Islet precursor cell (in vitro differentiated cells): ENCODE data around the gene MYO18A.
"Not testable (repeated sequence)": the region's sequence is repeated elsewhere in the genome, so short reads cannot be mapped to it uniquely, and the experiment has no call there.

Experiments
- DNase-seq: peaks from one replicate; pipeline ENCODE4 v3.0.0-alpha.2; 2018

Gene MYO18A

DNA sequence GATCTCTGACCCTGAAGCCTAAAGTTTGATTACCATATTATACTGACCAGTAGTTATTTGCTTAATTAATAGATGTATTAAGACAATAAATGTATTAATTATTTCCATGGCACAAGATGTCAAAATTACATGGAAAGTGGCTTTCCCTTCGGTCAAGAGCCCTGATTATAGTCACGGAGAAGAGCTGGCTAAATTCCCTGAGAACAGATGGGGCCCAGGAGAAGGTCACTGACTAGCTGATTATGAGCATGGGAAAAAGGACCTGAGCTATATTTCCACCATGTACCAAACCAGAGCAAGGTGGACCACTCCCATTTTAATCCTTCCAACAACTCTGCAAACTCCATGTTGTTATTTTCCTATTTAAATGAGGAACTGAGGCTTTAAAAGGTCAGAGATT is 12.9 kb upstream of the MYO18A start:
- no peak for DNase-seq

DNA sequence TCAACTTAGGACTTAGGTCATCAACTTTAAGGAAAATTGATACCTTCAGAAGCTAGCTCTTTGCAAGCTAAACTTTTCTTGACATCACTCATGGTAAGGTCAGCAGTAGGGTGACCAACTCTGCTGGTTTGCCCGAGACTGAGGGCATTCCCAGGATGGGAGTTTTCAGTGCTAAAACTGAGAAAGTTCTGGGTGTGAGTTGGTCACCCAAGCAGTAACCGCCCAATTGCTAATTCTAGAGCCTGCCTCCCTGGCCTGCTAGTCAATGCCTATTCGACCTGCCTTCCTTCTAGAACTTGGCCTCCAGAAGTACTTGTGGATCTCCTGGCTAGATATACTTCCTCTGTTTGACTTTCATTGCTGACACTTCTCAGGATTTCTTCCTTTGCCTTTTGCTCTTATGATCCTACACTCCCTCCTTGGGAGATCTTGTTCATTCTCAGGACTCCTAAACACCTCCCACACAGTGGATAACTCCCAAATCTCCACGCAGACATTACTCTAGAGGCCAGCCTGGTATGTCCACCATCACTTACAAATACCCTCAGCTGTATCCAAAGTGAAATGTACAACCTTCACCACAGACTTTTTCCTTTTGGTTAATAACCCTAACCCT is 10.5 kb upstream of the MYO18A start:
- no peak for DNase-seq

DNA sequence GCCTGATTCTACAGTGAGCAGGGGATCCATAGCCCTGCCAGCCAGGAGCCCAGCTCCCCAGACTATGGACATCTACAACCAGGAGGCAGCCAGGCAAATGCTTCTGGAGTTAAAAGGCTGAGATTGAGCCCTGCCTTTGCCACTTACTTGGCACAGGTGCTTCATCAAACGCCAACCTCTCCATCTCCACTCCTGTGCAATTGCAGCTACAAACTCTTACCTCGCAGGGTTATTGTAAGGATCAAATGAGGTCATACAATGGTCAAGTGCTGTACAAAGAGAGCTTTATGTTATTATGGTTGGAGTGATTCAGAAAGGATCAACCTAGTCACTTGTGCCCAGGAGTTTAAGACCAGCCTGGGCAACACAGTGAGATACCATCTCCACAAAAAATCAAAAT is 9.8 kb upstream of the MYO18A start:
- DNase-seq = no peak

DNA sequence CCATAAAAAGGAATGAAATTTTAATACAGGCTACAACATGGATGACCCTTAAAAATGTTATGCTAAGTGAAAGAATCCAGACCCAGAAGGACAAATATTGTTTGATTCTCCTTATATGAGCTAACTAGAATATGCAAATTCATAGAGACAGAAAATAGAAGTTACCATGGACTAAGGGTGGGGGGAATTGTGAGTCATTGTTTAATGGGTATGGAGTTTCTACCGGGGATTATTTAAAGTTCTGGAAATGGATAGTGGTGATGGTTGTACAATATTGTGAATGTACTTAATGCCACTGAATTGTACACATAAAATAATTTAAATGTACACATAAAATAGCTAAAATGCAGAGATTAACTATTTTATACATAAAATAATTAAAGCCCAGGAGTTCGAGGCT is 9.2 kb upstream of the MYO18A start:
- no peak for DNase-seq

DNA sequence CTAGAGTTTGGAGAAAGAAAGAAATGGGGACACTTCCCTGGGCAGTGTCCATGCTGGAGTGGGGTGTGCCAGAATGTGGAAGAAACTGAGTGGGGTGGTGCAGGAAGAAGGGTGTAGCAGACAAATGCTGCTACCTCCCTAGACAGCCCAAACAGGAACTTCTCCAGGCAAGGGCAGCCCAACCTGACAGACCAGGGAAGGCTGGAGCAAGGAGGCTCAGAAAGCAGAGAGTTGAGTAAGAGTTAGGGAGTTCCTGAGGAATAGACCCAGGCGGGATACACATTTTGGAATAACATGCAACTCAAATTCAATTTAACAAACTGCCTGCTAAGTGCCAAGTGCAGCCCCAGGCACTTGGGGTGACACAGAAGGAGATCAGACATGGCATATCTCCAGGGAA is 1.0 kb upstream of the MYO18A start:
- no peak for DNase-seq

DNA sequence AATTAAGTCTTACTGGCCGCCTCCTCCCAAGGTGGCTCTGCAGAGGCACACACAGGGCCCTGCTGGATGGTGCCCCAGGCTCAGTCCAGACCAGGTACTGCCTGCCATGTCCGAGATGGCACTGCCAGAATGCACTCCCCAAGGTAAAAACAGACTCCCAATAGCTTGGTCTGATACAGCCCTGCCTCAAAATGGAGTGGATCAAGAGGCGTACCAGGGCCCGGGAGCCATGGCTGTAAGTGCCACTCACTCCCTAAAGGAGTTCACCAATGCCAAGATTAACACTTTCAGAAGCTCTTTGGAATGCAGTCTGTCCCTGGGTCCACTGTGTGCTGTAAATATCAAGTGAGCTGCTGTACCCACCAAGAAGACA is 576 bp upstream of the MYO18A start:
- no peak for DNase-seq

DNA sequence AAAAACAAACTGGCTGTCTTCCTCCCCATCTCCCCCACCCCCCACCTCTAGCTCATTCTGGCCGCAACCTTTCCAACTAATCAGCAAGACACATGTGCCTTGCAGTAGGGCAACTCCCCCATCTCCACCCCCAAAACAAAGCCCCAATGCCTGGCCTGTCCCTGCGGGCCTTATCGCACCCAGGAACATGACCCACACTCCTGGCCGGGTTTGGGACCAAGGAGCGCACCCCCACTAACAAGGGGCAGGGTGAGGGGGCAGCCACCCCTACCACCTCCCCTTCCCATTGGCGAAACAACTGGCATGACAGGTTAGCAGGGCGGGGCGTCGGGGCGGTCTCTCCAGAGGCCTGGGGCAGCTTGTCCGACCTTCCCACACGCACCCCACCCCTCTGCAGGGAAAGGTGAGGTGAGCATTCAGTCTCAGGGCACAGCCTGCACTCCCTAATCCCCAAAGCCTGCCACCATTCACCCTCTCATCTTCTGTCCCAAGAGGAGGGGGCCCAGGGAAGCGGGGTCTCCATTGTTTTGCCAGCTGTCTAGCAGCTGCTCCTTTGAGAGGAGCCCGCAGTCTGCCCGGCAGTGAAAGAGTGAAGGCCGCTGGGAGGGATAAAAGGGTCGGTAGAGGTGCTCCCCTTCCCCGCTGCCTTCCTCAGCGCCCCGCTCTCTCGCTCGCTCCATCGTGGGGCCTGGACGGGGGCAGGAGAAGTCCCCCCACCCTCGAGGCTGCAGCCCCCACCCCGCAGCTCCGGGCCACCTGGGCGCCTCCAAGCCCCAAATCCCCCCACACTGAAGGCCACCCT is 765 bp downstream of the MYO18A start:
- DNase-seq = peak; percentile 94

DNA sequence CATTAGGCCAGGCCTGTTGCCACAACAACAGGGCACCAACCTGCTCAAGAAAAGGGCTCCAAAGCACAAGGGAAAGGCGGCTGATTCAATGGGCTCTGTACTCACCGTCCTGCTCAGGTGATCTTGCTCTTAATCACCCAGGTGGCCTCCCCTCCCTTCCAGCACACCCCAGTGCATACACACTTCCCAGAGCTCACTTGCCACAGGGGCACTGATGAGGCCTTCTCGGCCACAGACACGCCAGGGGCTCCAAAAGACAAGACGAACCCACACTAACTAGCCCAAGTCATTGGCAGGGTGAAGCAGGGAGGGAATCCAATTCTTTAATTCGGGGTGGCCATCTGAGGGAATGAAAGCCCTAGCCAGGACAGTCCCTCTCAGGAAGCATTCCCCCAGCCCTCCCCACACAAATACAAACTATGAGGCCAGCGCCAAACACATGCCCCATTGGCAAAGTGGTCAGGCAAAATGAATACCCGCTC is 1.4 kb downstream of the MYO18A start:
- DNase-seq = peak; percentile 72

DNA sequence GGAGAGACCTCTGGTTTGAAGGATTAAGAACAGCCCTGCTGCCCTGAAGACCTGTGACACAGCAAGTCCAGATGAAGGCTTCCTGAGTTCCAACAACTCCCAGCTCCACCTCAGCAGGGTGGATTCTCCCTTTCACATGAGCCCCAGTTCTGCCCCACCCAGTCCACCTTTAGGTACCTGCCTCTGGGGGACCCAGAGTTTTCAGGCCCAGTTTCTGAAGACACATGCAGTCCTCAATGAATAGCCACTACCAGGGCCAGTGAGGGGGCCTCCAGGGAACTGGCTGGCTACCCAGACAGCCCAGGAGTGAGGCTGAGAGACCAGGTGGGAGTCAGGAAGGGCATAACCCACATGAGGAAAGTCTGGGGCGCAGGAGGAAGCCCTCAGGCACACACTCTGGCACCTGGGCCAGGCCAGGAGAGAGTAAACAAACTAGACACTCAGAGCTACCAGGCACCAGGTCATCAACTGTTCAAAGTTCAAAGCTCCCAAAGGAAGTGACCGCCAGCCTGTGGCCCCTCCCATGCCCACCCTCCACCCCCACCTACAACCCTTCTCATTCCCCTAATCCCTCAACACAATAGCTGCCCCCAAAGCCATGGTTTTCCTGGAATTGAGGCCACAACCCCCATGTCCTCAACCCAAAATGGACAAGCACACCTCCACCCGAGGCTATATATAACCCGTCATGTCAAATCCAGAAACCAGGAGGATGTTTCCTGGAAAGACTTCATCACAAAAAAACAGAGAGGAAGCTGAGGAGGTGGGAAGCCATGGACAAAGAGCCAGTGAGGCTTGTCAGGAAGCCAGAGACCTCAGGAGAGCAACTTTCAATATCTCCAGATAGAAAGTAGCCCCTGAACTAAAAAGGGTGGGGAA is 2.1 kb downstream of the MYO18A start:
- peak; percentile 75 for DNase-seq

DNA sequence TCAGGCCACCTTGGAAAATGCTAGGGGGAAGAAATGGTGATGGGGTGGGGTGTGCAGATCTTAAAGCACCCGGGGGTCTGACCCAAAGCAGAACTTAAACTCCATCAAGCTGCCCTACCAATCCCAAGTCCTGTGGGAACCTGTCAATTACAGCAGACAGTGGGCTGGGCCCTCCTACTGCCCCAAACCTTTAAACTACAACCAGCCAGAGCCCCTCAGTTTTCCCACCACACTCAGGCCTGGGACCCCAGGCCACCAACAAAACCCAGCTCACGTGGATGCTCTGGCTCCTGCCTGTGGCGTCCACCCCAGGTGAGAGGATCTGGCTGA is 2.7 kb downstream of the MYO18A start:
- no peak for DNase-seq

DNA sequence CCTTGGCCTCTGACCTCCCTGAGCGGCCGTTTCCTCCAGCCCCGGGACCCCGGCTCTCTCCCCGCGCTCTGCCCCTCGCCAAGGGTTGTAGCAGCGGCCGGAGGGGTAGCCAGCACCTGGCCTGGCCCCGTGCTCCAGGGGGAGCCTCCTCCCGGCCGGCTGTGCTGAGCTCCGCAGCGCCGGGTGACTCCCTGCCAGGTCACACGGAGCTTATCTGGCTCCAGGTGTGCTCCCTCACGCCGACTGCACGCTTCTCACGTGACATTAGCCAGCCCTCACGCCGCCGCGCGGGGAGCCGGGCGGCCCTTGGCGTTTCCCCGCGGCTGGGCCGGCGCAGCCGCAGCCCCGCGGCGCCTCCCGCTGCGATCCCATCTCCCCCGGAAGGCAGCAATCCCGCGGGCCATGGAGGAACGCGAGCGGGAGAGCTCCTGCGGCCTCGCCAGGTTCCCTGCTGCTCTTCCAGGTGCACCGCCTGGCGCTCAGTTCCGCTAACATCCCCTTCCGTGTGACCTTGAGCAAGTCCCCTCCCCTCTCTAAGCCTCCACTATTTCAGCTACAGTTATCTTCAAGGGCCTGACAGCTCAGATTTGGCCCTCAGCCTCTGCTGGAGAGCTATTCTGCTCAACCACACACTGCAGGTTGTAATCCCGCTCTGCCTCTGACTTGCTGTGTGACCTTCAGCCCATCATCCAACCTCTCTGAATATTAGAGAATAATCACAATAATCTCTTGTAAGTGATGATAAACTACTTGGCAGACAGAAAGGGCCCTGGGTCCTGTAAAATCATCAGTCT is 3.4 kb downstream of the MYO18A start:
- peak; percentile 90 for DNase-seq

DNA sequence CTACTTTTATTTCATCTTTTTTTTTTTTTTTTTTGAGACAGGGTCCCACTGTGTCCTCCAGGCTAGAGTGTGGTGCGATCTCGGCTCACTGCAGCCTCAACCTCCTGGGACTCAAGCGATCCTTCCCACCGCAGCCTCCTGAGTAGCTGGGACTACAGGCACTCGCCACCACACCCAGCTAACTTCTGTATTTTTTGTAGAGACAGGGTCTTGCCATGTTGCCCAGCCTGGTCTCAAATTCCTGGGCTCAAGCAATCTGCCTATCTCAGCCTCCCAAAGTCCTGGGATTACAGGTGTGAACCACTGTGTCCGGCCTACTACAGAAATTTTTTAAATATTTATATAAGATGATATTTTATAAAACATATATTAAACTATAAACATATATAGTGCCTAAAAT is 4.8 kb downstream of the MYO18A start:
- DNase-seq = no peak

DNA sequence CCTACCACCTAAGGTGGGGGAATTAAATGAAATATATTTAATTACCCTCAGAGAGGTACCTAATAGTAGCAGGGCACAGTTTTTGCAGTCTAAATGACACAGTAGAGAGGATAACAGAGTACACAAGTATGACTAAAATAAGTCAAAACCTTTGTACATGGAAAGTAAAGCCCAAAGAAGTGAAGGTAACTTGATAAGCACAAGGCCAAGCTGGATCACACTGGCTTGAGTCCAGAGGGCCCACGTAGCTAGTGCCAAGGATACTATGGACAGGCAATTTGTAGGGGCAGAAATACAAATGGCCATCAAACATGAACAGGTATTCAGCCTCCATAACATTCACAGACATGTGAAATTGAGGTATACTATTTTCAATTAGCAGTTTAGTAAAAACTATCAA is 7.6 kb downstream of the MYO18A start:
- DNase-seq = no peak

DNA sequence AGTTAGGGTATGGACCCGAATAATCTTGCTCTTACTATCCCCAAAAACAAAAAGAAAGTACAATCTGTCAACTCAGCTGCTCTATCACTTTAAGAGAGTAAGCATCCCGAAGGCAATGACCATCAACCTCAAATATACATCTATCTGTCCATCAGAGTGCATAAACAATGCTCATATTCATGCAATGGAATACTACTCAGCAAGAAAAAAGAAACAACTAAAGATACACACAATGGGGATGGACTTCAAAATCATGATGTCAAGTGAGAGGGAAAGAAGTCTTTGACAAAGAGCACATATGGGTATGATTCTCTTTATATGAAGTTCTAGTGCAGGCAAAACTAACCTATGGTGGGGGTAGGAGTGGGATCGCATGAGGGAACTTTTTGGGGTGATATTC is 9.5 kb downstream of the MYO18A start:
- no peak for DNase-seq

DNA sequence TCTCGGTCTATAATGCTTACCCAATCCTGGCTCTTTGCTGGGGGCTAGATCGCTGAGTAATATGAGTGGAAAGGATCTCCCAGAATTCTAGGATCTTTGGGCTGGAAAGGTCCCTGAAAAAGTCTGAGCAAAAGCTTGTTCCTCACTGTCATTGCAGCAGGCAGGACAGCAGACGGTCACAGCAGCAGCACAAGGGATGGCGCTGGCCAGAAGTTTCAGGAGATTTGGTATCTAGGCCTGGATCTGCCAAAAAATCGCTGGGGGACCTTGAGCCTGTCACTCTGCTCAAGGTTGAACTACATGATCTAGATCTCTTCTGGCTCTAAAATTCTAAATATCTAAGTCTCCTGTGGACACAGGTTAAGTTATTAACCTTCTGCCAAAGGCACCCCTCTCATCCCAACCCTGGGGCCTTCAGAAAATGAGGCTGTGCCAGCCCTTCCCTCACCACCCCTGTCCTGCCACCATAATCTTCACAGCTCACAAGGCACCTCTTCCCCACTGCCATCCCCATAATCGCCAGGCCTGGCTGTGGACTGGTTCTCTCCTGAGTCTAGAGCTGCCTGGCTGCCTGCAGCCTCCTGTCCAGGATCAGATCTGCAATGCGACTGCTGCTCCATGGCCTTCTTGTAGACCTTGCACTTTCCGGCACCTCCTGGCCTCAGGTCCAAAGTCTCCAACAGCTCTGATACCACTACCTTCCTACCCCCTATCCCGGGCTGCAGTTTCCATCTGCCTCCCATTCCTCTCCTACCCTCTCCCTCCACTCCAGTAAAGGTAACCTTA is 10.2 kb downstream of the MYO18A start:
- DNase-seq = no peak

DNA sequence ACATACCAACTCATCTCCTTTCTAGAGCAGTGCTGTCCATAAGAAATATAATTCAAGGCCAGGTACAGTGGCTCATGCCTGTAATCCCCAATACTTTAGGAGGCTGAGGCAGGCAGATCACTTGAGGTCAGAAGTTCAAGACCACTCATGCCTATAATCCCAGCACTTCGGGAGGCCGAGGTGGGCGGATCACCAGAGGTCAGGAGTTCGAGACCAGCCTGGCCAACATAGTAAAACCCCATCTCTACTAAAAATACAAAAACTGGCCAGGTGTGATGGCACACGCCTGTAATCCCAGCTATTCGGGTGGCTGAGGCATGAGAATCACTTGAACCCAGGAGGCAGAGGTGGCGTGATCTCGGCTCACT is 11.5 kb downstream of the MYO18A start:
- DNase-seq = not testable (repeated sequence)

DNA sequence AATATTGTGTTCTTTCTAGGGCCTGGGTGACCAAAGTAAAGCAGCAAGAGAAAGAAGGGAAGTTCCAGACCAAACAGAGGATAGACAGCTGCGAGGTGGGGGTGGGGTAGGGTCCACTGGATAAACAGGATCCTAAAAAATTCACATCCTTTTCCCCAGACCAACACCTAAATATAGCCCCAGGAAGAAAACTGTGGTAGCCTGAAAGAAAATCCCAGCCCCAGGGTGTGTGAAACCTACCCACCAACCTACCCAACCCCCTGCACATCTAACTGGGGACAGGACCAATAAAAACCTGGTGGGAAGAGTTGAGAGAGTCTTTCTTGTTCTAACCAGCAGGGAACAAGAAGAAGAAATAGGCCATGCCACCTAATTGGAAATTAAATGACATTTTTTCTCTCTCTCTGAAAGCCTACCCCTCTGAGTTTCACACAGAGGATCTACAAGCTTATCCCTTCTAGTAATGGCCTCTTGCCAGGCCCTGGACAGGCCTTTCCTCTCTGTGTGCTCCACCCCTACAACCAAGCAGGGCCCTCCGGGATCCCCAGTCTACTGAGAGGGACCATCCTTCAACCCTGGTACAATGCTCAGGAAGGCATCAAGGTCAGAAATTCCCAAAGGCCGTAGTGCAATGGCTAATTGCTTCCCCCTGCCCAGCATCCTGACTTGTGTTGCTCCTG is 12.0 kb downstream of the MYO18A start:
- peak; percentile 67 for DNase-seq

DNA sequence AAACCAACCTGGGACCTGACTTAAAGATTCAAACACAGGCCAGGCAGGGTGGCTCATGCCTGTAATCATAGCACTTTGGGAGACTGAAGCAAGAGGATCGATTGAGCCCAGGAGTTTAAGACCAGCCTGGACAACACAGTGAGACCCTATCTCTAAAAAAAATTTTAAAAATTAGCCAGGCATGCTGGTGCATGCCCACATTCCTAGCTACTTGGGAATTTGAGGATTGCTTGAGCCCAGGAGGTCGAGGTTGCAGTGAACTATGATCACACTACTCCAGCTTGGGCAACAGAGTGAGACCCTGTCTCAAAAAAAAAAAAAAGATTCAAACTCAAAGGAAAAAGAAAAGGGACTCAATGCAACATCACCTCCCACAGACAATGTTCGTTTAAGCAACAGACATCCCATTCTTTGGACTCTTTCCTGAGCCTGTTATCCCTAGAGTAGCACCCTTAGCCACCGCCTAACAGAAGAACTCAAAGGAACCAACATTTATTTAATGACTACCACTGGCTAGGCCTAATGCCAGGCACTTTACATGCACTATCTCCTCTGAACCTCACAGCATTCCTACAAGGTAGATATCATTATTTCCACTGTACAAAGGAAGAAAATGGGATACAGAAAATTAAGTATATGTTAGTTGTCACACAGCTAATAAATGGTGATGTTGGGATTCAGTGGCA is 12.7 kb downstream of the MYO18A start:
- DNase-seq = no peak

DNA sequence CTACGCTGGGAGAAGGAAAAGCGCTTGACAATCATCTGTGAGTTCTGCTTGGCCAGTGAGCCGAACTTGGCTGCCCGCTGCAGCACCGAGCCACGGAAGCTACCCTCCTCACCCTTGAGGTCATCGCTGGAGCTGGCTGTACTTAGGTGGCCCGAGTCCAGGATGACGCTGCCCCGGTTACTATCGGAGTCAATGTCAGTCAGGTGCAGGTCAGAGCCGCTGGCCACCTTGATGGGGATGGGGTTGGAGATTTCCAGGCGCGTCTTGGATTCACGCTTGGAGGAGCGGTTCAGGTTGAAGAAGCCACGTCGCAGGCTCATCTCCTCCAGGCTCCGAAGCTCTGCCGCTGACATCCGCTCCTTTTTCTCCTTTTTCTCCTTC is 13.7 kb downstream of the MYO18A start:
- DNase-seq = no peak

DNA sequence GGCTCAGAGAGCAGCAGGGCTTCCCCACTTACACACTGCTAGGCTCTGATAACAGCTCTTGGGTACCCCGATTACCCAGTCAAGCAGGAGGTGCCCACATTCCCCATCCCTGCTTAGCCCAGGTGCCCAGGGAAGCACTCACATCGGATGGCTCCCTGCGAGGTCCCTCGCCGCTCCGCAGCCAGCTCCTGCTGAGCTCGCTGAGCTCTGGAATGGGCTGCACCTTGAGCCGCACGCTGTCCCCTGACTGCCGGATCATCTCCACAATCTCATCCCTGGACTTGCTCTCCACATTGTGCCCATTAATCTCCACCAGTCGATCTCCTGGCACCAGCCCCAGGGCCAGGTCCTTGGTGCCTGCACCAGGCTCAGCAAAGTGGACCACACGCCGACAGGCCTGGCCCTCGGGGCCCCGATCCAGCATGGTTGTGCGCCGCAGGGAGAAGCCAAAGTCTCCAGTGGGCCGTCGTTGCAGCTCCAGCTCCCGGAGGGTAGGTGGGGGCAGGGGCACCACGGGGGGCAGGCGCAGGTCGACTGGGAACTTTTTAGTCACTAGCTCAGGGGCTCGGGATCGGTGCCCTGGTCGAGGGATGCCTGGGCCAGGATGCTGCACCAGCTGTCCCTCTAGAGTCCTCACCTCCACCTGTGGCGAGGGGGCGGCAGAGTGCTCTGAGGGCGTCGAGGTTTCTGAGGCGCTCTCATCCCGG is 14.2 kb downstream of the MYO18A start:
- DNase-seq = no peak
